Thoracic aorta endothelial cell (primary cell): ENCODE results near the gene TUBG1. TPM values are rescaled to one million over a fixed set of nuclear protein-coding genes. Genes with fewer than 3 reads are reported as not detected.

ENCODE experiments used
- total RNA-seq: library from RNA; depleted of rRNA; stranded (reverse); fragments of >200 nt; gene quantifications from 2 replicates; pipeline ENCODE4 v1.2.3, GENCODE V29; 2012

TUBG1 gene
- total RNA-seq = 48.5 and 73.7 TPM in 2 replicates

GRCh38 chr17:42609182-42609813, at the start of gene TUBG1, which contains the start of gene RETREG3:
TUBG1 (plus strand) TSS chr17:42609683; CDS start chr17:42609738, 55 bp downstream.
RETREG3 (minus strand) TSS chr17:42609374; CDS start chr17:42609324, 50 bp downstream.

GRCh38 chr17:42561897-42562387, 47.5 kb upstream of the TUBG1 start, which contains the start of gene COASY:
COASY (plus strand) TSS chr17:42562148; CDS start chr17:42562623, 475 bp downstream.

GRCh38 chr17:42566883-42567573, 42.5 kb upstream of the TUBG1 start, which contains the start of gene MLX:
MLX (plus strand) TSS chr17:42567100; CDS start chr17:42567125, 25 bp downstream.

GRCh38 chr17:42577532-42578281, 31.8 kb upstream of the TUBG1 start, which contains the start of gene PSMC3IP:
PSMC3IP (minus strand) TSS chr17:42577729; CDS start chr17:42577686, 43 bp downstream.

GRCh38 chr17:42659079-42659931, 49.8 kb downstream of the TUBG1 start, which contains the start of gene TUBG2:
TUBG2 (plus strand) TSS chr17:42659284; CDS start chr17:42659504, 220 bp downstream.

Other genes starting within 250 kb of the TUBG1 start
- gene STAT3, start 221.2 kb upstream of the TUBG1 start, total RNA-seq = 153 and 160 TPM in 2 replicates
- gene CAVIN1, start 186.4 kb upstream of the TUBG1 start, total RNA-seq = 947 and 968 TPM in 2 replicates
- gene ATP6V0A1, start 150.8 kb upstream of the TUBG1 start, total RNA-seq = 32.4 and 38.1 TPM in 2 replicates
- 18.1 and 23.1 TPM in 2 replicates for gene NAGLU, start 73.4 kb upstream of the TUBG1 start, total RNA-seq
- 0.53 and 0.57 TPM in 2 replicates for gene HSD17B1, start 56.8 kb upstream of the TUBG1 start, total RNA-seq
- 25.1 and 31.0 TPM in 2 replicates for gene COASY, start 47.5 kb upstream of the TUBG1 start, total RNA-seq
- 29.7 and 36.4 TPM in 2 replicates for gene MLX, start 42.6 kb upstream of the TUBG1 start, total RNA-seq
- 11.0 and 14.5 TPM in 2 replicates for gene PSMC3IP, start 32.0 kb upstream of the TUBG1 start, total RNA-seq
- gene RETREG3, start 309 bp upstream of the TUBG1 start, total RNA-seq = 37.2 and 42.7 TPM in 2 replicates
- 8.4 and 9.3 TPM in 2 replicates for gene TUBG2, start 49.6 kb downstream of the TUBG1 start, total RNA-seq
- 5.2 and 7.4 TPM in 2 replicates for gene PLEKHH3, start 67.3 kb downstream of the TUBG1 start, total RNA-seq
- gene CCR10, start 72.2 kb downstream of the TUBG1 start, total RNA-seq = 1.1 and 1.9 TPM in 2 replicates
- 29.8 and 35.5 TPM in 2 replicates for gene CNTNAP1, start 72.8 kb downstream of the TUBG1 start, total RNA-seq
- 21.3 TPM in 2 replicates for gene EZH1, start 135.4 kb downstream of the TUBG1 start, total RNA-seq
- 1.5 and 2.4 TPM in 2 replicates for gene RAMP2, start 151.5 kb downstream of the TUBG1 start, total RNA-seq
- 36.4 and 45.0 TPM in 2 replicates for gene VPS25, start 163.8 kb downstream of the TUBG1 start, total RNA-seq
- 0.50 and 0.66 TPM in 2 replicates for gene WNK4, start 170.9 kb downstream of the TUBG1 start, total RNA-seq
- 46.9 and 52.5 TPM in 2 replicates for gene COA3, start 189.0 kb downstream of the TUBG1 start, total RNA-seq
- gene CNTD1, start 189.2 kb downstream of the TUBG1 start, total RNA-seq = not detected in 2 replicates
- 78.8 and 97.5 TPM in 2 replicates for gene BECN1, start 214.6 kb downstream of the TUBG1 start, total RNA-seq
- gene PSME3, start 223.7 kb downstream of the TUBG1 start, total RNA-seq = 172 and 175 TPM in 2 replicates
- 0.65 and 0.80 TPM in 2 replicates for gene AOC2, start 234.9 kb downstream of the TUBG1 start, total RNA-seq
- gene AOC3, start 241.5 kb downstream of the TUBG1 start, total RNA-seq = under 0.01 and 0.07 TPM in 2 replicates